Esophagus muscularis mucosa (tissue), 4 donors: ENCODE measurements around the gene DSCAML1.

Source experiments
- CTCF ChIP-seq, 3 experiments: fragments of 200-600 bp in 2 of 3; fragments of 450-650 bp in 1 of 3; sonication (generic) in 2 of 3; IDR thresholded peaks; one replicate each; pipeline ENCODE4 v1.5.1; 2017 to 2019; ENCODE audit warnings: antibody characterized with exemption in 3 of 3, mild to moderate bottlenecking in 2 of 3, moderate library complexity in 1 of 3
- EP300 ChIP-seq: sonication (generic); formaldehyde crosslinking; IDR thresholded peaks from one replicate; pipeline ENCODE4 v1.6.1; 2017; ENCODE audit warnings: antibody characterized with exemption
- POLR2A ChIP-seq: fragments of 450-650 bp; IDR thresholded peaks from one replicate; pipeline ENCODE4 v1.6.1; 2017; ENCODE audit warnings: antibody characterized with exemption, moderate library complexity, mild to moderate bottlenecking, low read depth
- POLR2AphosphoS5 ChIP-seq, 2 donors: sonication (generic); formaldehyde crosslinking; IDR thresholded peaks; one replicate each; pipeline ENCODE4 v1.6.1; 2017; ENCODE audit warnings: antibody characterized with exemption in 2 of 2

- TF ChIP-seq EP300 (no peak), CTCF (IDR thresholded peaks at IDR 0.05) (no peak), POLR2AphosphoS5 (IDR thresholded peaks at IDR 0.05) (no peak), POLR2A (no peak)
Measured at GRCh38 chr11:117837070-117837776, 40.2 kb upstream of the DSCAML1 start.
